SK-N-SH treated with all-trans-retinoic acid at 6 μM for 48 hours (cell line): ENCODE measurements around the gene ABCD1.

Experiments
- ATAC-seq: fragments of 200-7000 bp; cut with Tn5 transposase; 3 replicates; pipeline ENCODE4 v1.9.1; 2020; ENCODE audit warnings: mild to moderate bottlenecking, moderate library complexity
- ARNTL ChIP-seq: fragments of 450-650 bp; formaldehyde crosslinking; IDR thresholded peaks from 2 replicates; pipeline ENCODE4 v1.5.0; 2020; ENCODE audit warnings: low read depth, mild to moderate bottlenecking, moderate library complexity, borderline replicate concordance
- BACH2 ChIP-seq: fragments of 250-450 bp; sonication (Bioruptor Pico); IDR thresholded peaks from 2 replicates; pipeline ENCODE4 v1.9.0; 2021; ENCODE audit warnings: mild to moderate bottlenecking, borderline replicate concordance
- CREB5 ChIP-seq: fragments of 250-450 bp; sonication (Bioruptor Pico); IDR thresholded peaks from 2 replicates; pipeline ENCODE4 v1.5.1; 2020; ENCODE audit warnings: low read depth, mild to moderate bottlenecking, moderate library complexity
- CSDC2 ChIP-seq: fragments of 250-450 bp; sonication (Bioruptor Pico); IDR thresholded peaks from 2 replicates; pipeline ENCODE4 v1.5.0; 2020; ENCODE audit warnings: mild to moderate bottlenecking, moderate library complexity
- CSRNP3 ChIP-seq: fragments of 250-450 bp; sonication (Bioruptor Pico); IDR thresholded peaks from 2 replicates; pipeline ENCODE4 v1.5.1; 2021; ENCODE audit warnings: mild to moderate bottlenecking, moderate library complexity
- GLIS3 ChIP-seq: fragments of 250-450 bp; sonication (Bioruptor Pico); IDR thresholded peaks from 2 replicates; pipeline ENCODE4 v1.5.0; 2020; ENCODE audit warnings: mild to moderate bottlenecking, moderate library complexity
- OSR1 ChIP-seq: fragments of 250-450 bp; sonication (Bioruptor Pico); IDR thresholded peaks from 2 replicates; pipeline ENCODE4 v1.8.0; 2022; ENCODE audit warnings: moderate library complexity, mild to moderate bottlenecking, inconsistent platforms
- PATZ1 ChIP-seq: fragments of 250-450 bp; sonication (Bioruptor Pico); IDR thresholded peaks from 2 replicates; pipeline ENCODE4 v1.8.0; 2020; ENCODE audit warnings: mild to moderate bottlenecking, moderate library complexity, borderline replicate concordance
- POU6F1 ChIP-seq: fragments of 250-450 bp; sonication (Bioruptor Pico); IDR thresholded peaks from 2 replicates; pipeline ENCODE4 v1.8.0; 2021; ENCODE audit warnings: low read depth, mild to moderate bottlenecking, moderate library complexity, borderline replicate concordance
- PPARA ChIP-seq: fragments of 250-450 bp; sonication (Bioruptor Pico); IDR thresholded peaks from 2 replicates; pipeline ENCODE4 v1.5.0; 2020; ENCODE audit warnings: mild to moderate bottlenecking, borderline replicate concordance
- SNAI2 ChIP-seq: fragments of 250-450 bp; sonication (Bioruptor Pico); IDR thresholded peaks from 2 replicates; pipeline ENCODE4 v1.5.0; 2020; ENCODE audit warnings: mild to moderate bottlenecking, moderate library complexity
- TCF4 ChIP-seq: fragments of 250-450 bp; sonication (Bioruptor Pico); IDR thresholded peaks from 2 replicates; pipeline ENCODE4 v1.8.0; 2021; ENCODE audit warnings: mild to moderate bottlenecking, moderate library complexity, borderline replicate concordance
- TOX ChIP-seq: fragments of 250-450 bp; sonication (Bioruptor Pico); IDR thresholded peaks from 2 replicates; pipeline ENCODE4 v1.8.0; 2021; ENCODE audit warnings: mild to moderate bottlenecking, moderate library complexity, borderline replicate concordance
- TSHZ2 ChIP-seq: fragments of 250-450 bp; sonication (Bioruptor Pico); IDR thresholded peaks from 2 replicates; pipeline ENCODE4 v1.5.0; 2020; ENCODE audit warnings: mild to moderate bottlenecking, moderate library complexity
- ZC3H10 ChIP-seq: fragments of 250-450 bp; sonication (Bioruptor Pico); IDR thresholded peaks from 2 replicates; pipeline ENCODE4 v1.5.1; 2021; ENCODE audit warnings: mild to moderate bottlenecking, moderate library complexity
- ZFP3 ChIP-seq: fragments of 250-450 bp; sonication (Bioruptor Pico); IDR thresholded peaks from 2 replicates; pipeline ENCODE4 v1.5.0; 2020; ENCODE audit warnings: mild to moderate bottlenecking, moderate library complexity
- ZFP30 ChIP-seq: fragments of 450-650 bp; formaldehyde crosslinking; IDR thresholded peaks from 2 replicates; pipeline ENCODE4 v1.5.0; 2022; ENCODE audit warnings: mild to moderate bottlenecking, moderate library complexity
- ZNF70 ChIP-seq: fragments of 450-650 bp; formaldehyde crosslinking; IDR thresholded peaks from 2 replicates; pipeline ENCODE4 v1.5.0; 2020; ENCODE audit warnings: mild to moderate bottlenecking, moderate library complexity
- ZNF8 ChIP-seq: fragments of 450-650 bp; formaldehyde crosslinking; IDR thresholded peaks from 2 replicates; pipeline ENCODE4 v1.5.0; 2020; ENCODE audit warnings: mild to moderate bottlenecking, moderate library complexity

The ABCD1 gene

GRCh38 chrX:153762626-153763173, 38.0 kb downstream of the ABCD1 start (continued):
- TF ChIP-seq TSHZ2 (CRISPR knock-in tag), result no peak
- no peak for TF ChIP-seq TCF4 (CRISPR knock-in tag)

GRCh38 chrX:153763298-153763932, 38.8 kb downstream of the ABCD1 start:
- no peak for TF ChIP-seq PATZ1 (CRISPR knock-in tag)
- no peak for TF ChIP-seq ZFP30
- no peak for TF ChIP-seq ZNF70
- TF ChIP-seq TCF4 (CRISPR knock-in tag), result no peak
- TF ChIP-seq CSDC2 (CRISPR knock-in tag), result no peak
- TF ChIP-seq SNAI2, result no peak
- TF ChIP-seq PPARA (CRISPR knock-in tag), result no peak
- no peak for TF ChIP-seq POU6F1 (CRISPR knock-in tag)
- no peak for TF ChIP-seq ZC3H10
- TF ChIP-seq CREB5, result no peak
- TF ChIP-seq TSHZ2 (CRISPR knock-in tag), result no peak
- TF ChIP-seq OSR1 (CRISPR knock-in tag), result no peak
- TF ChIP-seq ZFP3 (CRISPR knock-in tag), result no peak
- no peak for TF ChIP-seq ARNTL (CRISPR knock-in tag)
- no peak for TF ChIP-seq ZNF8 (CRISPR knock-in tag)
- TF ChIP-seq TOX (CRISPR knock-in tag), result no peak
- no peak for TF ChIP-seq BACH2
- no peak for TF ChIP-seq GLIS3 (CRISPR knock-in tag)
- TF ChIP-seq CSRNP3 (CRISPR knock-in tag), result no peak
- TF ChIP-seq, all 23 proteins: peak for 0

More at GRCh38 chrX:153763298-153763932, 38.8 kb downstream of the ABCD1 start:
- ATAC-seq, result no peak
